SK-N-SH treated with all-trans-retinoic acid at 6 μM for 48 hours (cell line): ENCODE measurements around the gene WBP11.

Experiments used
- CSRNP3 ChIP-seq: fragments of 250-450 bp; sonication (Bioruptor Pico); IDR thresholded peaks from 2 replicates; pipeline ENCODE4 v1.5.1; 2021; ENCODE audit warnings: mild to moderate bottlenecking, moderate library complexity
- GLIS3 ChIP-seq: fragments of 250-450 bp; sonication (Bioruptor Pico); IDR thresholded peaks from 2 replicates; pipeline ENCODE4 v1.5.0; 2020; ENCODE audit warnings: mild to moderate bottlenecking, moderate library complexity

GRCh38 chr12:14803011-14803829 is at the start of gene WBP11, which contains the start of gene C12orf60:
- no peak for TF ChIP-seq GLIS3 (CRISPR knock-in tag)
- TF ChIP-seq CSRNP3 = no peak
